ENCODE measurements around the gene DMRTA2.

DMRTA2 gene

GRCh38 chr1:50422946-50423669 is at the start of gene DMRTA2:
Gene DMRTA2 (minus strand): TSS chr1:50423443. CDS start chr1:50421536, 1,907 bp downstream.
- DNase-seq (ENCODE audit: low read depth), result no peak

- no peak for DNase-seq (ENCODE audit: low read depth)
Observed at GRCh38 chr1:50471967-50472366, 48.7 kb upstream of the DMRTA2 start.

GRCh38 chr1:50462964-50463363 is 39.7 kb upstream of the DMRTA2 start:
- DNase-seq (ENCODE audit: low read depth), result no peak

- DNase-seq (ENCODE audit: low read depth), result no peak
Observed at GRCh38 chr1:50458507-50458906, 35.3 kb upstream of the DMRTA2 start.

GRCh38 chr1:50454911-50455310 is 31.7 kb upstream of the DMRTA2 start:
- DNase-seq (ENCODE audit: low read depth), result no peak

GRCh38 chr1:50453266-50453665 is 30.0 kb upstream of the DMRTA2 start:
- no peak for DNase-seq (ENCODE audit: low read depth)

- DNase-seq (ENCODE audit: low read depth), result no peak
Observed at GRCh38 chr1:50452700-50453099, 29.5 kb upstream of the DMRTA2 start.

- DNase-seq (ENCODE audit: low read depth), result no peak
Observed at GRCh38 chr1:50450861-50451653, 27.8 kb upstream of the DMRTA2 start.

GRCh38 chr1:50447961-50448360 is 24.7 kb upstream of the DMRTA2 start:
- DNase-seq (ENCODE audit: low read depth), result no peak

GRCh38 chr1:50441183-50441582 is 17.9 kb upstream of the DMRTA2 start:
- no peak for DNase-seq (ENCODE audit: low read depth)

GRCh38 chr1:50438945-50439344 is 15.7 kb upstream of the DMRTA2 start:
- DNase-seq (ENCODE audit: low read depth), result no peak

GRCh38 chr1:50436489-50436888 is 13.2 kb upstream of the DMRTA2 start:
- no peak for DNase-seq (ENCODE audit: low read depth)

GRCh38 chr1:50430010-50430405 is 6.8 kb upstream of the DMRTA2 start:
- no peak for DNase-seq (ENCODE audit: low read depth)

GRCh38 chr1:50427818-50428779 is 4.9 kb upstream of the DMRTA2 start:
- no peak for DNase-seq (ENCODE audit: low read depth)

GRCh38 chr1:50427086-50427817 is 4.0 kb upstream of the DMRTA2 start:
- DNase-seq (ENCODE audit: low read depth), result no peak

- no peak for DNase-seq (ENCODE audit: low read depth)
Observed at GRCh38 chr1:50426702-50427085, 3.5 kb upstream of the DMRTA2 start.

GRCh38 chr1:50426108-50426700 is 3.0 kb upstream of the DMRTA2 start:
- no peak for DNase-seq (ENCODE audit: low read depth)

GRCh38 chr1:50425376-50426107 is 2.3 kb upstream of the DMRTA2 start:
- DNase-seq (ENCODE audit: low read depth), result no peak

- no peak for DNase-seq (ENCODE audit: low read depth)
Observed at GRCh38 chr1:50424884-50425375, 1.7 kb upstream of the DMRTA2 start.
